Left lobe of liver (tissue), 2 donors: ENCODE data around the gene LDHD. TPM values are rescaled to one million over a fixed set of nuclear protein-coding genes. Genes with fewer than 3 reads are reported as not detected.
A peak's percentile ranks its signal among the peaks of the same experiment; 100 is the strongest.

Experiments
- ATAC-seq: fragments of 200-7000 bp; cut with Tn5 transposase; one replicate; pipeline ENCODE4 v1.9.1; 2020; ENCODE audit warnings: mild to moderate bottlenecking, moderate library complexity
- DNase-seq: peaks from one replicate; pipeline ENCODE4 v3.0.0-alpha.2; 2020; ENCODE audit warnings: low spot score
- total RNA-seq: library from RNA; stranded (reverse); gene quantifications from one replicate; pipeline ENCODE4 v1.2.1, GENCODE V29; 2021
- donor health status: DM: no; HTN: no; CAD: no; lungs with moderate emphysema.
- donor health status: DM: no; HTN: yes; CAD: no.

LDHD gene
- total RNA-seq, 1 donor from 2014 or later = 113 TPM

DNA sequence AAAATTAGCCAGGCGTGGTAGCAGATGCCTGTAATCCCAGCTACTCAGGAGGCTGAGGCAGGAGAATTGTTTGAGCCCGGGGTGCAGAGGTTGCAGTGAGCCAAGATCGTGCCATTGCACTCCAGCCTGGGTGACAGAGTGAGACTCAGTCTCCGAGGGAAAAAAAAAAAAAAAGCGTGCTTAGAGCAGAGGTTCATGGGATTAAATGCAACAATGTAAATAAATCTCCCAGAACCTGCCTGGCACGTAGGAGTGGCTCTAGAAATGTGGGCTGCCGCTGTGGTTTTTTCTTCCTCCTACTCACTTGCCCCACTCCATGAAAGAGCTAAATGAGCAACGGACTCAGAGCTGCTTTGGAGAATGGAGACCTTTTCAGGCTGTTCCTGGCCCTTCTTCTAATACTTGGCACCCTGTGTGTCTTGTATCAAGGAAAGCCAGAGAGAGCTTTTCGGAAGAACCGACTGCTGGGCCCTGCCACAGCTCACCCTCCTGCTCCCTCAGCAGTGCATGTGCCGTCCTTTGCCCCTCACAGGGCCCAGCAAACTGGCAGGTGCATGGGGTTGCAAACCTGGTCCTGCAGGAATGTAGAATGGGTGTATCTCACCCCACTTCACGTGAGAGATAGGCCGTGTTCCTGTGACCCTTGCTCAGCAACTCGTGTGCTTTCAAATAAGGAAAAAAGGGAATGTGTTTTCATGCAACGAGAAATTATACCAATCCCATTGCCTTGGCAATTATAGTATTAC, 52.0 kb downstream of the LDHD start:
- peak; percentile 75 for ATAC-seq

DNA sequence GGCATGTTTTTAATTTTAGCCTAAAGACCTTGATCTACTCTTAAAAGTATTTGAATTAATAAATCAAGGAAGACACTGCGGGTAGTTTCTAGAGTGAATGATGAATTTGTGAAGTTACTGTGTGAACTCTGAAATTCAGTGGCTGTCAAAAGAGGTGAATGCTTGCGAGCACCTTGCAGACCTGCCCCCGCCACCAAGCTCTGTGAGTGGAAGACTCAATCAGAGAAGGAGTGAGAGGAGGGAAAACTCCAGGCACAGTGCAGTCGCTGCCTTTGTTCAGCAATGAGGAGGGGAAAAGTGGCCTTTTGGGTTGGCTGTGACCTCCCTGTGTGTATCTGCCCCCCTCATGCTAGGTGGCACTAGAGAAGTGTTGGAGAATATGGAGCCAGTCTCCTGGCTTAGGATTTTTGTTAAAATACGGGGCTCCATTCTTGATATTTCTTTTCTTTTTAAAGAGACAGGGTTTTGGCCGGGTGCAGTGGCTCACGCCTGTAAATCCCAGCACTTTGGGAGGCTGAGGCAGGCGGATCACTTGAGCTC, 53.0 kb downstream of the LDHD start:
- DNase-seq (no peak), ATAC-seq (no peak)

More for the DNA sequence above, 52.0 kb downstream of the LDHD start:
- DNase-seq = peak; percentile 77

DNA sequence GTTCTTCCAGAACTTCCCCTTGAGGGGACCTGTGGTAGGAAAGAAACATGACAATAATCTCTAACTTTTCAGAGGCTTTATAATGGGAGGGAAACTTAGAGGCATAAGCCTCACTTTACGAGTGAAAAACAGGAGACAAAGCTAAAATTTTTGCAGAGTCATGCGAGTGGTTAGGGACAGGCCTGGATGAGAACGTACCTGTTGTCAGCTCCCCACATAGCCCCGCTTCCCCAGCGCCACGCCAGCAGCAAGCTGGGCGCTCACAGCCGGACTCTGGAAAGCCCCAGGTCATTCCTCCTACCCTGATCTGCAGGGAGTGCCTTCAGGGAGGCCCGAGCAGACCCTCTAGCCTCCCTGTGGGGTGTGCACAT, 53.6 kb downstream of the LDHD start:
- DNase-seq (no peak), ATAC-seq (no peak)

DNA sequence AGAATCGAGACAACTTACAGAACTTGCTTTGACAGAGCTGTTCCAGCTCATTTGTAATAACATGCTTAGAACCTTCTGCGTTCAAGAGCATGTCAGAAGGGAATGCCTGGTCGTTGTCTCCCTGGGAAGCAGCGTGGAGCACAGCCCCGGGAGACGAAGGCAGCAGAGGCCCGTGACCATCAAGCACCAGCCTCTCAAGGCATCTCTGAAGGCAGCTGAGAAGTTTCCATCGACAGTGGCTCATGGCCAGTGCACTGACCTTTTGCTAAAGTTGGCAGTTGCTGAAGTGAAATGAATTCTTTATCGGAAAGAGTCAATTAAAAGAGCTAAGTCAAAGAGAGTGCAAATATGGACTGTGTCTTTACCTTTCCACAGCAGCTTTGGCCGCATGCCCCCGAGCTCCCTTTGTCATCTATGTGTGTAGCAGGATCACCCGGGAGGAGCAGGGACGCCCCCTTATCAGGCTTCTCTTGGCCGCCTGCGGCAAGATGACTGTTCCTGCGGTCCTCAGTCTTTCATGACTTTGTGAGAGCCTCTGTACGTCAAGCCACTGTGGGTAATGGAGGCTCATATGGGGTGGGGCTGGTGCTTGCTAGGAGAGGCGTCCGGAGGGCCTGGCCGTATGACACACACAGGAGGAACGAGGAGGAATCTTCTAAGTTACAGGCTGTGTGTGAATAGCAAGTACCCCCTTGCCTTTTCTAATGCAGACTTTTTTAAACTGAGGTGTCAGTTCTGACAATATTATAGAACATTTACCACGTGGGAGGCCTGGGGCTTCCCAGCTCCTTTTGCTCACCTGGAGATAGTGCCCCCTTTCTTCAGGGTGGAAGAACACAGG, 54.2 kb downstream of the LDHD start:
- peak; percentile 89 for DNase-seq
- ATAC-seq = peak; percentile 80

Other genes starting within 250 kb of the LDHD start
- gene WDR59, start 131.7 kb downstream of the LDHD start, total RNA-seq = 51.9 TPM
- gene ZNRF1, start 117.8 kb downstream of the LDHD start, total RNA-seq = 14.0 TPM
- 16.8 TPM for gene ZFP1, start 31.7 kb upstream of the LDHD start, total RNA-seq
- 12.7 TPM for gene CTRB2, start 90.4 kb upstream of the LDHD start, total RNA-seq
- 9.7 TPM for gene CTRB1, start 102.2 kb upstream of the LDHD start, total RNA-seq
- gene BCAR1, start 134.8 kb upstream of the LDHD start, total RNA-seq = 39.2 TPM